AG10803 (cell line): ENCODE data around the gene TCF25.

Experiments used
- DNase-seq: peaks from one replicate; pipeline ENCODE4 v3.0.0; 2010; ENCODE audit warnings: low read depth
- H3K4me3 ChIP-seq: 2 replicates; pipeline ENCODE4 v1.5.1; 2011; ENCODE audit warnings: mild to moderate bottlenecking, low read length, control low read depth
- TF ChIP-seq, protein P1 (sequence below): conservative IDR thresholded peaks from 2 replicates; pipeline ENCODE4 v1.5.1; 2011; ENCODE audit warnings: mild to moderate bottlenecking, low read length, control low read depth, inconsistent platforms

Gene TCF25

DNA sequence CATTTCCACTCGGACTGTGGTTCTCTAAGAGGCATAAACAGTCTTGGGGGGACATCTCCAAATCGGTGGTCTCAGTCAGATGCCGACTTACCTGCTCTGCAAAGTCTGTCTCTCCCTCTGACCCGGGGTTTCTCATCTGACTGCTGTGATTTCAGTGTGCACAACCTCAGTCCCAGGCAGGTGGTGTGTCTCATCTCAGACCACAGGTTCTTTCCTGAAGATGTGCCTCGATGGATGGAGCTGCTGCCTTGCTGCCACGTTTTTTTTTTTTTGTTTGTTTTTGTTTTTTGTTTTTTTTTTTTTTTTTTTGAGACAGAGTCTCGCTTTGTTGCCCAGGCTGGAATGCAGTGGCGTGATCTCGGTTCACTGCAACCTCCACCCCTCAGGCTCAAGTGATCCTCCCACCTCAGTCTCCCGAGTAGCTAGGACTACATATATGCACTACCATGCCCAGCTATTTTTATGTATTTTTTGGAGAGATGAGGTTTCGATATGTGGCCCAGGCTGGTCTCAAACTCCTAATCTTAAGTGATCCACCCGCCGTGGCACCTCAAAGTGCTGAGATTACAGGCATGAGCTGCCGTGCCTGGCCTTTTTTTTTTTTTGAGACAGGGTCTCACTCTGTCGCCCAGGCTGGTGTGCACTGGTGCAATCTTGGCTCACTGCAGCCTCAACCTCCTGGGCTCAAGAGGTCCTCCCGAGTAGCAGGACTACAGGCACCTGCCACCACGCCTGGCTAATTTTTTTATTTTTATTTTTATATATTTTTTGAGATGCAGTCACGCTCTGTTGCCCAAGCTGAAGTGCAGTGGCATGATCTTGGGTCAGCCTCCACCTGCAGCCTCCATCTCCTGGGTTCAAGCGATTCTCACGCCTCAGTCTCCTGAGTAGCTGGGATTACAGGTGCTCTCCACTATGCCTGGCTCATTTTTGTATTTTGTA is 29.7 kb upstream of the TCF25 start:
- no peak overlapping the region for H3K4me3 ChIP-seq
- DNase-seq, result no peak
- TF ChIP-seq, protein P1, sequence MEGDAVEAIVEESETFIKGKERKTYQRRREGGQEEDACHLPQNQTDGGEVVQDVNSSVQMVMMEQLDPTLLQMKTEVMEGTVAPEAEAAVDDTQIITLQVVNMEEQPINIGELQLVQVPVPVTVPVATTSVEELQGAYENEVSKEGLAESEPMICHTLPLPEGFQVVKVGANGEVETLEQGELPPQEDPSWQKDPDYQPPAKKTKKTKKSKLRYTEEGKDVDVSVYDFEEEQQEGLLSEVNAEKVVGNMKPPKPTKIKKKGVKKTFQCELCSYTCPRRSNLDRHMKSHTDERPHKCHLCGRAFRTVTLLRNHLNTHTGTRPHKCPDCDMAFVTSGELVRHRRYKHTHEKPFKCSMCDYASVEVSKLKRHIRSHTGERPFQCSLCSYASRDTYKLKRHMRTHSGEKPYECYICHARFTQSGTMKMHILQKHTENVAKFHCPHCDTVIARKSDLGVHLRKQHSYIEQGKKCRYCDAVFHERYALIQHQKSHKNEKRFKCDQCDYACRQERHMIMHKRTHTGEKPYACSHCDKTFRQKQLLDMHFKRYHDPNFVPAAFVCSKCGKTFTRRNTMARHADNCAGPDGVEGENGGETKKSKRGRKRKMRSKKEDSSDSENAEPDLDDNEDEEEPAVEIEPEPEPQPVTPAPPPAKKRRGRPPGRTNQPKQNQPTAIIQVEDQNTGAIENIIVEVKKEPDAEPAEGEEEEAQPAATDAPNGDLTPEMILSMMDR, result no peak

DNA sequence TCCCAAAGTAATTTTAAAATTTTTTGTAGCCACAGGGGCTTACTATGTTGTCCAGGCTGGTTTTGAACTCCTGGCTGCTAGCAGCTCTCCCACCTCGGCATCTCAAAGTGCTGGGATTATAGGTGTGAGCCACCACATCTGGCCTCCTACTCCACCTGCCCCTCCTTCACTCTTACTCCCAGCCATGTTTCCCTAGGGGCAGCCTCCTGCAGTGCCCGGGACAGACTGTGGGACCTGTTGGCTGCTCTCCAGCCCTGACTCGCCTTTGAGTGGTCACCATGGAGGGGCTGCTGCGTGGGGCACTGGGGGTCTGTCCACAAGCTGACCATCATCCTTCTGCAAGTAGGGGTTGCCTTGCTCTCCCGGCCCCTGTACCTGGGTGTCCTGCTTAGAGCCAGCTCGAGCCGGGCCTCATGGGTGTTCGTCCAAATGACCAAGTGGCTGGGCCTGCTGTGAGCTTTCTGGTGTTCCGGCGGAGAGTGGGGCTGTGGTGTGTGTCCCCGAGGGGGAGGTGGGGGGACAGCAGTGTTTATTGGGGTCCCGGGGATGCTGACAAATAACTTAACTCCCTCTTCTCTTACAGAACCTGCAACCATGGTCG is 28.6 kb upstream of the TCF25 start:
- TF ChIP-seq, protein P1, result no peak
- no peak overlapping the region for H3K4me3 ChIP-seq

DNA sequence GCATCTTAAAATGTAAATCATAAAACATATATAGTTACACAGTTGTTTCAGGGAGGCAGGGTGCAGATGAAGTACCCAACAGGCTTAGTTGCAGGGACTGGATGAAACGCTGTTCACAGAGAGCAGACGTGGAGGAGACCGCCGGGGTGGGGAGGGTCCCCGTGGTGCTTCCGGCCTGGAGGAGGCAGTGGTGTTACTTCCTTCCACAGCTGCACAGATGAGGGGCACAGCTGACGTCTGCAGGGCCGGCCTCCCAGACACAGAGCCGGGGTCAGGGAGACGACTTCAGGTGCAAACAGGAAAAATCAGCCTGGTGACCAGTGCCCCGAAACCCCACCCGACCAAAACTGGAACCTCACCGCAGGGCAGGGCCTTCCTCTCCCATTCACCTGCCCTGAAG is 28.0 kb upstream of the TCF25 start:
- no peak overlapping the region for H3K4me3 ChIP-seq
- DNase-seq, result no peak
- TF ChIP-seq, protein P1, result no peak

More for the DNA sequence above, 28.6 kb upstream of the TCF25 start:
- DNase-seq, result no peak

DNA sequence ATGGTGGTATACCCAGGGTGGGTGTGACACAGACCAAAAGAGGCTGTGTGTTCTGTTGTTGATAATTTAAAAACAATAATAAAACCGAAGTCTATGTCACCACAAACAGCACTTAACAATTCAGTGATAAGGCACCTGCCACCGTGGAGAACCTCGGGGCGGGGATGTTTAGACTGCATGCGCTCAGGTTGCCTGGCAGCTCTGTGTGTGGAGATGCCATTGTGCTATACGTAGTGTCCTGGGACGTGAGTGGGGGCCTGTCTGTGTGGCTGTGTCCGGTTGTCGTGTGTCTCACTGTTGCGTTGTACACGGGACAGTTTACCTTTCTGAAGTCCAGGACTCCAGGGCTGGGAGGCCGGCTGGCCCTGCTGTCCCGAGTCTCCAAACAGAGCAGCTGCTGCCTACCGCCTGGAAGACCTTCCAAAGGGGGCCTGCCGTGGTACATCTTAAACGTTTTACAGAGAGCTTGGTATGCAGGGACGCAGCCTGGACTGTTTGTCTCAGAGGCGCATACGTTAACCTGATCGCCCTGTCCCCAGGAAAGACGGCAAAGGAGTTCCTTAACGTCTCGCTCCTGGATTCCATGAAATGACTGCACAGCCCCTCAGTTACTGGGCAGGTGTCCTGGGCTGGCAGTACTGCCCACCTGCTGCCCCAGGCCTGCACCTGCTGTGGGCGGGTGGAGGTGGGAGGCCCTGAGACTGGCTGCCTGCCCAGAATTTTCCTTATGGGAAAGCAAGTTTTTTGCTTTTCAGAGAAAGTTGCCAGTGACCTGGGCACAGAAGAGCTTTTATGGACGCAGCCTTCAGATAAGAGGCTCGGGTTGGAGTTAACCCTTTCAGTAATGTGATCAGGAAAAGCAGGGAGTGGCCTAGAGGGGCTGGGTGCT is 26.1 kb upstream of the TCF25 start:
- TF ChIP-seq, protein P1, result no peak
- DNase-seq, result no peak
- no peak overlapping the region for H3K4me3 ChIP-seq

DNA sequence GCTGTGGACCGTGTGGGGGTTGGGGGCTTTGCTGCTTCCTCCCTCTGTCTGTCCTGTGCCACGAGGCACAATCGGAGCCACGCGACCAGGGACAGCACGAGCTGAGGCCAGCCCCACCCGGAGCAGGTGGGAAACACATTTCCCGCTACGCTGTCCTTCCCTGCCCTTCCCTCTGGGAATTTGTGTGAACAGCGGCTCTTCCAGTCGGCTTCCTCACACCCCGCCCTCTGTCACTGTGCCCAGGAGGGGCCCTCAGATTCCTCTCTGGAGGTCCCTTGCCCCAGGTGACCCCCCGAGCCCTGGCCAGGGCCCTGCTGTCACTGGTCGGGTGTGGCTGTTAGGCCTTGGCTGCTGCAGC is 25.5 kb upstream of the TCF25 start:
- no peak for DNase-seq
- no peak overlapping the region for H3K4me3 ChIP-seq
- TF ChIP-seq, protein P1, result no peak

DNA sequence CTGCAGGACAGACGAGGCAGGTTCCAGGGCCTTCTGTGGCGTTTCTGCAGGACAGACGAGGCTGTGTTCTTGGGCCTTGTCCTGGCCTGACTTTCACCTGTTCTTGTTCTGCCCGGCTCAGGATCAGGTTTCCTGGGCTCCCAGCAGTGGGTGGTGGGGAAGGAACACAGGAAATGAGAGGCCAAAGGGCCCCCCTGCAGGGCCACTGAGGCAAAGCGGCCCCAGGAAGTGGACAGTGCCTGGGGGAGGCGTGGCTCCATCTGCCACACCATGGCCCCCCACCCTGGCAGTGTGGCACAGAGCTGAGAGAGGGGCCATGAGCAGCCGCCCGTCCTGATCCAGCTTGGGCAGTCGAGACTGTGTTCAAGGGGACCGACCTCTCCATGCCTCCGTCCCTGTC is 24.4 kb upstream of the TCF25 start:
- no peak overlapping the region for H3K4me3 ChIP-seq
- DNase-seq, result no peak
- TF ChIP-seq, protein P1, result no peak
